Measurements from ENCODE around the gene ABHD14A. TPM values are rescaled to one million over a fixed set of nuclear protein-coding genes. Genes with fewer than 3 reads are reported as not detected.
A peak's percentile ranks its signal among the peaks of the same experiment; 100 is the strongest.

ABHD14A gene
- total RNA-seq, 1 donor from 2014 or later, result 12.2 TPM

- H3K4me1 Mint-ChIP-seq (ENCODE audit: unreplicated experiment), result peaks cover 21% of the 10 kb centered on the region
- peak overlapping the region; percentile 100 for H3K27ac Mint-ChIP-seq (ENCODE audit: unreplicated experiment)
- H3K36me3 Mint-ChIP-seq (ENCODE audit: unreplicated experiment), result peaks cover 19% of the 10 kb centered on the region
- H3K9me3 Mint-ChIP-seq (ENCODE audit: unreplicated experiment), result no peaks in the 10 kb centered on the region
- TF ChIP-seq CTCF (IDR thresholded peaks at IDR 0.05), result no peak
- DNase-seq (ENCODE audit: extremely low spot score, unreplicated experiment), result no peak
- H3K4me3 Mint-ChIP-seq (ENCODE audit: unreplicated experiment), result peak overlapping the region; percentile 100
- H3K27me3 Mint-ChIP-seq (ENCODE audit: unreplicated experiment), result peaks cover 8% of the 10 kb centered on the region
Measured at GRCh38 chr3:51994530-51994929, 19.7 kb downstream of the ABHD14A start.

DNA sequence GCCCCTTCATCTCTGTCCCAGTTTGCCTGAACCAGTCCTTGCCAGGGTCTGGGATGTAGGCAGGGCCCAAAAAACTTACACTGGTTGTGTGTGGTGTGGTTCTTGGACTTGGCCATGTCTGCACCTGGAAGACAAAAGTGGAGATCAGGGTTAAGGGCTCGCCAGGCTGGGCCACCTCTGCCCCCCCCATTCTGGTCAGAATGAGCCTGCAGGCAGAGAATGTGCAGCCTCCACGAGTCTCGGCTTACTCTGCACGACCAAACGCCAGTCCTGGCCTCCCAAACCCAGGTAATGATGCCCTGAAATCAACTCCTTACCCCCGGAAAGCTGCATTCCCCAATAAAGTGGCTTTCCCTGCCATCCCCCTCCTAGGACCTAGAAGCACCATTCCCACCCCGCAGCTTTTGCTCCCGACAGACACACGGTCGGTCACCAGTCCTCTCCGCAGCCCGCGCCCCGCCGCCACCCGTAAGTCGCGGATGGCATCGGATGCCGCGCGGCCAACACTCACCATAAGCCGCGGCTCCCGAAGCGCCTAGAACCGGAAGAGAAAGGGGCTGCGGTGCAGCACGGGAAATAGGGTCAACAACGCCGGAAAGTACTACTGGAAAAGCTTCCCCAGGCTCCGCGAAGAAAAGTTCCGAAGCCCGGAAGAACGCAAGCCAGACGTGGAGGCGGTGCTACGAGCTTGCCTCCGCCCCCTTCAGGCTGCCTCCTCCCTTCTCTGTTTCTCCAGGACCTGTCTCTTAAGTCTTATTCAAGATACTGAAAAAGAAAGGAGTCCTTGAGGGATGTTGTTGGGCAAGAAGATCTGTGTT is 20.7 kb downstream of the ABHD14A start, which contains the start of gene RPL29:
Gene RPL29 (minus strand): TSS at position 550 of the 818 bp plus-strand sequence. CDS start 434 bp downstream, at position 116.
- H3K36me3 Mint-ChIP-seq (ENCODE audit: unreplicated experiment), result peaks cover 19% of the 10 kb centered on the region
- TF ChIP-seq CTCF (IDR thresholded peaks at IDR 0.05), result peak; percentile 38
- H3K27ac Mint-ChIP-seq (ENCODE audit: unreplicated experiment), result peak within 1 kb of the TSS; percentile 100
- no peaks in the 10 kb centered on the region for H3K9me3 Mint-ChIP-seq (ENCODE audit: unreplicated experiment)
- H3K4me3 Mint-ChIP-seq (ENCODE audit: unreplicated experiment), result peak within 1 kb of the TSS; percentile 100
- peaks cover 21% of the 10 kb centered on the region for H3K4me1 Mint-ChIP-seq (ENCODE audit: unreplicated experiment)
- DNase-seq (ENCODE audit: extremely low spot score, unreplicated experiment), result peak; percentile 95
- peaks cover 8% of the 10 kb centered on the region for H3K27me3 Mint-ChIP-seq (ENCODE audit: unreplicated experiment)

- peaks cover 21% of the 10 kb centered on the region for H3K4me1 Mint-ChIP-seq (ENCODE audit: unreplicated experiment)
- peaks cover 19% of the 10 kb centered on the region for H3K36me3 Mint-ChIP-seq (ENCODE audit: unreplicated experiment)
- no peaks in the 10 kb centered on the region for H3K9me3 Mint-ChIP-seq (ENCODE audit: unreplicated experiment)
- H3K27ac Mint-ChIP-seq (ENCODE audit: unreplicated experiment), result no peak overlapping the region
- H3K4me3 Mint-ChIP-seq (ENCODE audit: unreplicated experiment), result no peak overlapping the region
- H3K27me3 Mint-ChIP-seq (ENCODE audit: unreplicated experiment), result peaks cover 8% of the 10 kb centered on the region
- no peak for DNase-seq (ENCODE audit: extremely low spot score, unreplicated experiment)
- TF ChIP-seq CTCF (IDR thresholded peaks at IDR 0.05), result no peak
Measured at GRCh38 chr3:51997172-51997571, 22.3 kb downstream of the ABHD14A start.

DNA sequence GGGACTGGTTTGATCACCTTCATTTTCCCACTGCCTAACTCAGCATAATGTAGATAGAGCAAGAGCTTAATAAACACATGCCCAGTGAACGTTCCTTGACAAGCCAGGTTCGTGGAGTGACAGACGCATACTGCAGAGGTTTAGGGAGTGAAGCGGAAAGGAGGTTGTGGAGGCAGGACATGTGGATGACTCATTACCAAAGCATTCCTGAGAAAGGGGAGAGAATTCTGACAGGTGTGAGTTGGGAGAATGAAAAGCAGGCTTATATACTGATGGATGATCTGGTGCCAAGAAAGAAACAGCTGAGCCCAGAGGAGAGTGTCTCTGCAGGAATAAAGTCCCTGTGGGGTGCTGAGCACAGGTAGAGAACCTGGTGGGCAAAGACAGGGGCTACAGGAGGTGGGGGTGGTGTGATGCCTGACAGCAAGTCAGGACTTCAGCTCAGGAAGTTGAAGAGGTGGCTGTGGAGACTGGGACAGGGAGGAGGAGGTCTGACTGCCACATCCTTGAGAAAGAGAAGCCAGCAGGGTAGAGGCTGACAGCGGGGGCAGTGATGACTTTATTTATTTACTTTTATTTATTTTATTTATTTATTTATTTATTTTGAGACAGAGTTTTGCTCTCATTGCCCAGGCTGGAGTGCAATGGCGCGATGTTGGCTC is 23.2 kb downstream of the ABHD14A start:
- Mint-ChIP-seq H3K36me3 (ENCODE audit: unreplicated experiment) (peaks cover 13% of the 10 kb centered on the region), H3K4me3 (ENCODE audit: unreplicated experiment) (no peak overlapping the region), H3K4me1 (ENCODE audit: unreplicated experiment) (peaks cover 21% of the 10 kb centered on the region), H3K9me3 (ENCODE audit: unreplicated experiment) (no peaks in the 10 kb centered on the region), H3K27me3 (ENCODE audit: unreplicated experiment) (peaks cover 8% of the 10 kb centered on the region), H3K27ac (ENCODE audit: unreplicated experiment) (no peak overlapping the region)
- no peak for DNase-seq (ENCODE audit: extremely low spot score, unreplicated experiment)
- TF ChIP-seq CTCF (IDR thresholded peaks at IDR 0.05), result no peak

DNA sequence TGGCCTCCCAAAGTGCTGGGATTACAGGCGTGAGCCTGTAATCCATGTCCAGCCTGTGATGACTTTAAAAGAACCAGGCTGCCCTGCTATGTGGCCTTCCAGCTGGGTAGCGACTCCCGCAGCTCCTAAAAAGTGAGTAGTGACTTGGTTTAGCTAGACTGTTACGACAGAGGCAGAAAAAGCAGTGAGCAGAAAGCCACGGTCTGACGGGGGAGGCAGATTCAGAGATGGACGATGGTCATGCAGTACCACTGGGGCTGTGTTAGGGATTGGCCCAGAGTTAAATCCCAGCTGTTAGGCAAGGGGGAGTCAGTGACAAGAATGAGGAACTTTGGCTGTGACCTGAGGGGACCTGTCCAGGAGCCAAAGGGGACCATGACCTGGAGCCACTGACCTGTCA is 23.9 kb downstream of the ABHD14A start:
- peaks cover 8% of the 10 kb centered on the region for H3K27me3 Mint-ChIP-seq (ENCODE audit: unreplicated experiment)
- no peak overlapping the region for H3K27ac Mint-ChIP-seq (ENCODE audit: unreplicated experiment)
- peaks cover 21% of the 10 kb centered on the region for H3K4me1 Mint-ChIP-seq (ENCODE audit: unreplicated experiment)
- H3K9me3 Mint-ChIP-seq (ENCODE audit: unreplicated experiment), result no peaks in the 10 kb centered on the region
- no peak overlapping the region for H3K4me3 Mint-ChIP-seq (ENCODE audit: unreplicated experiment)
- peaks cover 10% of the 10 kb centered on the region for H3K36me3 Mint-ChIP-seq (ENCODE audit: unreplicated experiment)
- DNase-seq (ENCODE audit: extremely low spot score, unreplicated experiment), result no peak
- no peak for TF ChIP-seq CTCF (IDR thresholded peaks at IDR 0.05)

Data from osteocyte (in vitro differentiated cells).